Measurements from ENCODE around the gene ENTPD1.
"Not testable (repeated sequence)": the region's sequence is repeated elsewhere in the genome, so short reads cannot be mapped to it uniquely, and the experiment has no call there.

ENTPD1 gene, protein sequence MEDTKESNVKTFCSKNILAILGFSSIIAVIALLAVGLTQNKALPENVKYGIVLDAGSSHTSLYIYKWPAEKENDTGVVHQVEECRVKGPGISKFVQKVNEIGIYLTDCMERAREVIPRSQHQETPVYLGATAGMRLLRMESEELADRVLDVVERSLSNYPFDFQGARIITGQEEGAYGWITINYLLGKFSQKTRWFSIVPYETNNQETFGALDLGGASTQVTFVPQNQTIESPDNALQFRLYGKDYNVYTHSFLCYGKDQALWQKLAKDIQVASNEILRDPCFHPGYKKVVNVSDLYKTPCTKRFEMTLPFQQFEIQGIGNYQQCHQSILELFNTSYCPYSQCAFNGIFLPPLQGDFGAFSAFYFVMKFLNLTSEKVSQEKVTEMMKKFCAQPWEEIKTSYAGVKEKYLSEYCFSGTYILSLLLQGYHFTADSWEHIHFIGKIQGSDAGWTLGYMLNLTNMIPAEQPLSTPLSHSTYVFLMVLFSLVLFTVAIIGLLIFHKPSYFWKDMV
- 3.1 to 11.5 reads per million in 2 donors for total RNA-seq

DNA sequence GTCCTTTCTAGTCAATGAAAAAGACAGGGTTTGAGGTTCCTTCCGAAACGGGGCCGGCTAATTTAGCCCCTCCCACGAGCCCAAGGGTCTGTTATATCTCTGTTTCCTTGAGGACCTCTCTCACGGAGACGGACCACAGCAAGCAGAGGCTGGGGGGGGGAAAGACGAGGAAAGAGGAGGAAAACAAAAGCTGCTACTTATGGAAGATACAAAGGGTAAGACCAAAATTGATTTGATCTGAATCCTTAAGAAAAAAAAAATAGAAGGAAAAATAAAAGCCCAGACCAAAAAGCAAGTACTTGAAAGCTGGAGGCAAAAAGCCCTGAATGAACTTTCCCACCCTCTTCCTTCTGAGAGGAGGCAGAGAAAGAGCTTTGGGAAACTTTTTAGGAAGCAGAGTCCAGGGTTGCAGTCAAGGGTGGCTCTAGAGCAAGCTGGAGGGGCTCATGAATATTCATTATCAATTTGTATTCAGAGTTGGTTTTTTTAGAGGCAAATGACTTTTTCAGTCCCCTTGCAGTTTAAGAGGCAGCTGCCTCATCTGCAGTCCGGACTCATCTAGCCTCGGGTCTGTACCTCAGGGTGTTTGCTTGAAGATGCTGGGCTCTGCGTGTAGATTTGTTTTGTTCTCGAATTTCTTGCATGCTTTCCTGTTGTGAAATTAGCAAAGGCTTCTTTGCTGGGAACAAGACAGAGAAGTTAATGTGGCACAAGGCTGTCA, at the start of gene ENTPD1:
TSS of gene ENTPD1 (plus strand) at position 123 of the 721 bp plus-strand sequence. CDS start at position 200, 77 bp downstream.
- peak in 1 of 5 experiments; percentile 44 for DNase-seq

DNA sequence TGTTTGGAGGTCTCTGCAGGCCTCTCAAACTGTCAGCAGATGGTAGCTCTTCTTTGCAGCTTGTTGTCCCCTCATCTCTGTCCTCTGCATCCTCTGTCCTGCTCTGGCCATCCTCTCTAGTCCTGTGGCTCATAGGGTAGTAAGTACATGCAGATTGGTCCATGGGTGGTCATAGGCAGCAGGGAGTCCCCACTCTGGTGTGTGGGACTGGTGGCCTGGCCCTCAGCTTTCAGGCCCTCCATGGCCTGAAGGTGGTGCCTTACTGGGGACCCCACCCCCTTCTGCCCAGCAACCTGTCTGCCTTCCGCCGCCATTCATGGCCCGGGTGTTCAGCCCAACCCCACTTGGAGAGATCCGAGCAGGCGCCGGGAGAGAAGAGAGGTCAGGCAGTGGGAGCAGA, 49.4 kb upstream of the ENTPD1 start:
- DNase-seq: no peak

DNA sequence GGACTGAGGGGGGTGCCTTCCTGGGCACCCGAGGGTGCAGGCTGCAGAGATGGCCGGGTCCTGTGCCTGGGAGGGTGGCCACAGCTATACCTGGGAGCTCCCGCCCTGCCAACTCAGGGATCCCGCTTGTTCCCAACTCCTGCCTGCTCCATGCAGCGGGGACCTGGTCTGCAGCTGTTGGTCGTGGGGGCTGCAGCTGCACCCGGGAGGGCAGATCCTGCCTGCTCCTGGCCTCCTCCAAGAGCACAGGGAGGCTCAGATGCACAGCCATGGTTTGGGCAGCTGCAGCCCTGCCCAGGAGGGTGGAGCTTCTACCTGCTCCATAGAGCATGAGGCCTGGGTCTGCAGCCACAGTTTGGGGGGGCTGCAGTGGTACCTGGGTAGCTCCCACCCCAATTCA, 49.0 kb upstream of the ENTPD1 start:
- no peak for DNase-seq

DNA sequence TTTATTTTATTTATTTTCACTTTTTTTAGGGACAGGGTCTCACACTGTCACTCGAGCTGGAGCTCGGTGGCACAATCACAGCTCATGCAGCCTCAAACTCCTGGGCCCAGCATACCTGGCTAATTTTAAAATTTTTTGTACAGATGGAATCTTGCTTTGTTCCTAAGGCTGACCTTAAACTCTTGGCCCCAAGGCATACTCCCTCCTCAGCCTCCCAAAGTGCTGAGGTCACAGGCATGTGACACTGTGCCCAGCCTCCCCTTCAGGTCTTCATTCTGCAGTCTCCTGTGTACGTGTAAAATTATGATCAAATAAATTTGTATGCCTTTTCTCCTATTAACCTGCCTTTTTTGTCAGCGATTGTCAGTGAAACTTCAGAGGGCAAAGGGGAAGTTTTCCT, 44.5 kb upstream of the ENTPD1 start:
- no peak for DNase-seq

DNA sequence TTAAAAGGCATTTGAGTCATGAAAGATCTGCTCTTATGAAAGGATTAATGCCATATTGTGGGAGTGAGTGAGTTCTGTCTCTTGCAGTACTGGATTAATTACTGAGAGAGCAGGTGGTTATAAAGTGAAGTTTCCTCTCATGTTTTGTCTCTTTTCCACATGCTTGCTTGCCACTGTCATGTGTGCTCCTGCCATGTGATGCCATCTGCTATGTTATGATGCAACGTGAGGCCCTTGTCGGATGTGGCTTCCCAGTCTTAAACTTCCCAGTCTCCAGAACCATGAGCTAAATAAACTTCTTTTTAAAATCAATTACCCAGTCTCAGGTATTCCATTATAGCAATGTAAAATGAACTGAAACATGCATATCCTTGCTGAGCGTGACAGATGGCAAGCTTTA, 39.5 kb upstream of the ENTPD1 start:
- no peak for DNase-seq

DNA sequence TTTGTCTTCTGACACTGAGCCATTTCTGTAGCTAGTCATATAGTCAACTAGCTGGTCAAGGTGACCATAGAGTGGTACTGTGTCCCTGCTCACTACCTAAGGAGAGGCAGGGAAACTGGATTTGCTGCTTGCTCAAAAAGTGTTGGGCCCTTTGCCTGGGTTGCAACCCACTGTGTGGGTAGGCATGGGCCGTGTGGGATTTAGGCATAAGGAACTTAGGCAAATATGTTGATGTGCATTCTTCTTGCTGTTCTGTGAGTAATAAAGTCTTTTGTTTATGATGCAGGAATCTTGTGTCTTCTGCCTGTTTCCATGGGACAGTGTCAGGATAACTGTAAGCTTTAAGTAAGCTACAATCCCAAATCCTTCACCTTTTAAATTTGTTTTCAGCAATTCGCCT, 39.1 kb upstream of the ENTPD1 start:
- DNase-seq: no peak

DNA sequence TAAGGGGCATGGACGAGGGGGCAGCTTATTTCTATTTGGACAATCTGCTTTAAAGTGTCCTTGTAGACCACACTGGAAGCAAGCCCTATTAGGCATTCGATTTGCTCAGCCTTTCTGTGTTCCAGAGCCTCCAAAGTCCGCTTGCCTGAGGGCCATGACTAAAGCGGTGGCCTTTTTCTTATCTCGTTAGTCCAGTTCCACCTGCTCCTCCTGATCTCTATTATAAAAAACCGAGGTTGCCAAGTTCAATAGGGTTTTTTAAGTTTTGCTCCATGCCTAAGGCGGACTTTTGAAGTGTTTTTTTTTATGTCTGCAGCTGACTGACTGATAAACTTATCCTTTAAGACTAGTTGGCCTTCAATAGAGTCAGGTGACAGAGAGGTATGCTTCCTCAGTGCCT, 35.2 kb upstream of the ENTPD1 start:
- DNase-seq: not testable (repeated sequence)

DNA sequence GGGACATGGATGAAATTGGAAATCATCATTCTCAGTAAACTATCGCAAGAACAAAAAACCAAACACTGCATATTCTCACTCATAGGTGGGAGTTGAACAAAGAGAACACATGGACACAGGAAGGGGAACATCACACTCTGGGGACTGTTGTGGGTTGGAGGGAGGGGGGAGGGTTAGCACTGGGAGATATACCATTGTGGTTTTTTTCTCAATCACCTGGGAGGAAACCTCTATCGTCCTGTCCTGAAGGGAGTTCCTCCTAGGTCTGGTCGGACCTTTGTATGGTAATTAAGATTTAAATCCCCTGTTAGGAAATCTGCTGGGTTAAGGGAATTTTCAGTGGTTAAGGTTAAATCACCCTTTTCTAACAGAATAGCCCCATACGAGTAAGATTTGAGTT, 33.5 kb upstream of the ENTPD1 start:
- not testable (repeated sequence) for DNase-seq

DNA sequence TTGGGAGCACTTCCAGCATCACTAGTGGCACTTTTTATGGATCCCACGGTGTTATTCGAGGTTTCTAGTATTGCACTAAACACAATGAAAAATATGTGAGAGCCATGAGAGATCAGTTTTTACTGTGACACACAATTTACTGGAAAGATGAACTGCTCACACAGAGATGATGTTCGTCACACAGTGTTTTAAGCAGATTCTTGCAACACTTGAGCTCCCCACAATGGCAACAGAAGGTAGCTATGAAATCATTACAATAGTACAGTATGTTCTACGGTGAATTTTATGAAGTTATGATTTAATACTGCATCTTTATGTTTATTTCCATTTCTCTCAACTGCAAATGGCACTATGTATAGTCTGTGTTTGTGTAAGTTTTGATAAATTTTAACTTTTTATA, 27.4 kb upstream of the ENTPD1 start:
- DNase-seq: no peak

DNA sequence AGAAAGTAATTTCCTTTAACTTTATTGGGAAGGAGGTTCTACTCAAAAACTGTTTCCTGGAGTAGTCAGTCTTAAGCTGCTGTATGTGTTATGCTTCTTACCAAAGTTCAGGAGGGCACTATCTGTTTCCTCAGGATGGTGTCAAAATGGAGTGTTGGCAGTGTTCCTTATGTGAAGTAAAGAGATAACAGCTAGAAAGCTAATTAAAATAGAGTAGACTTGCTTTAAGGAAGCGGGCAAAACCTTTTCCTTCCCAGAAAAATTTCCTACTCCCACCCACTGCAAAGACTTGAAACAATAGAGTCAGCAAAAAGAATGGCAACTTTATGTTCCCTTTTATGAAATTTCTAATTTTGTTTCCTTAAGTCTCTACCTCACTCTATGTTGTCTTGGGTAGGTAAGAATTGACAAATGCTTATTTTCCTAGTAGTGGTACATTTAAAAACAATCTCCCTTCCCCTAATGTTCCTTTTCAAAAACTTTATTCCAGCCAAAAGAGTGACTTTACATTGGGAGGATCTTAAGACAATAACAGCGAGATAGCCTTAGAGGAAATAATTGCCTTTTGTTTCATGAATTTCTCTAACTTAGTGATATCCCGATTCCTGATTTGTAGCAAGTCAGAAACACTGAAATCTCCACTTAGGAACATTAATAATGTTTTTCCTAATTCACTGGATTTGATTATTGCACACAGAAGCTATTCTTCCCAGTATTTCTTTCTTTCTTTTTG, 26.5 kb upstream of the ENTPD1 start:
- no peak for DNase-seq

DNA sequence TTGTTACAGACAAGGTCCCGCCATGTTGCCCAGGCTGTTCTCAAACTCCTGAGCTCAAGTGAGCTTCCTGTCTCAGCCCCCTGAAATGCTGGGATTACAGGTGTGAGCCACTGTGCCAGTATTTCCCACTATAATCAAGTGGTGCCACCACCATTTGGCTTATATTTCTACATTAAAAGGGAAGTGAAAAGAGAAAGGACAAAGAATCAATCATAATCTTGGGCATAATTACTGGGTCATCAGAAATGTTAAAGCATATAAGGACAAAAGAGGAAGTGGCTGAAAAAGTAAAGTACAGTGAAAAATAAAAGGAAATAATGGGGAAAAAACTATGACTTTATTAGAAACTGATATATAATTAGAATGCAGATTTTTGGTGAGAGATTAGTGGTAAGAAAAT, 25.7 kb upstream of the ENTPD1 start:
- no peak for DNase-seq

DNA sequence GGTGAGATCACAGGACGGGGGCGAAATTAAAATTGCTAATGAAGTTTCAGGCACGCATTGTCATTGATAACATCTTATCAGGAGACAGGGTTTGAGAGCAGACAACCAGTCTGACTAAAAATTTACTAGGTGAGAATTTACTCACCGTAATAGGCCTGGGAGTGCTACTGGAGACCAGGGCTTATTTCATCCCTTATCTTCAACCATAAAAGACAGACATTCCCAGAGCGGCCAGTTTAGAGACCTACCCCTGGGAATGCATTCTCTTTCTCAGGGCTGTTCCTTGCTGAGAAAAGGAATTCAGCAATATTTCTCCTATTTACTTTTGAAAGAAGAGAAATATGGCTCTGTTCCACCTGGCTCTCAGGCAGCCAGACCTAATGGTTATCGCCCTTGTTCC, 23.1 kb upstream of the ENTPD1 start:
- not testable (repeated sequence) for DNase-seq

DNA sequence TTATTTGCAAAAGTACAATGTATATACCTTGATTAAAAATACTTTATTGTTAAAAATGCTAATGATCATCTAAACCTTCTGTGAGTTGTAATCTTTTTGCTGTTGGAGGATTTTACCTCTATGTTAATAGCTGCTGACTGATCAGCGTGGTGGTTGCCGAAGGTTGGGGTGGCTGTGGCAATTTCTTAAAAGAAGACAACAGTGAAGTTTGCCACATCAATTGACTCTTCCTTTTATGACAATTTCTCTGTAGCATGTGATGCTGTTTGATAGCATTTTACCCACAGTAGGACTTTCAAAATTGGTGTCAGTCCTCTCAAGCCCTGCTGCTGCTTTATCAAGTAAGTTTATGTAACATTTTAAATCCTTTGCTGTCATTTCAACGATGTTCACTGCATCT, 16.9 kb upstream of the ENTPD1 start:
- DNase-seq: peak in 1 of 5 experiments; percentile 81

DNA sequence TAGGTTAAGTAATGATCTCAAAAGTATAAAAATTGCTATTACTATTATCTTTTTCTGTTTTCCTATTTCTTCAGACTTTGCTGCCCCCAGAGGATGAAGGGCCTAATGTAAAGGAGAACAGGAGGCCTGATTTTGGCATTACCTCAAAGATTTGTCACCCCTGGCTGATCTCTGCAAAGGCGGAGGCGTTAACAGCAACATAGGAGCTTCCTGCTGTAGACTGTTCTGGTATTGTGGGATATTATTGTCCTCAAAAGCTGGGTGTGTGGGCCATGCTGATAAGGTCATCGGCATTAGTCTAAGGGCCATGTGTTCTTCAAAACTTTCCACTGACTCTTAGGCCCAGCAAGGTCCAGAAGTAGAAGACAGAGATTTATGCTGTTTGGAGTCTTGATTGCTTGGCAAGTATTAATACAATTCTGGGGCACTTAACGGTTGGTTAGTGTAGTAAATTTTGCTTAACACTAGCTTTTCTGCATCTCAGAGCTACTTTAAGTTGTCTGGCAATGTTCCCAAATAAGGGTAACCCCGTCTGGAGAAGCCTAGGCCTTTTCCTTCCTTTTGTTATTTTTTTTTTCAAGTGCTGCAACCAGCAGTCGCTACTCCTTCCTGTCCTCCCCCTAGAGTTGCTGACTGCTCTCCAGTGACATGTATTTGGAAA, 14.0 kb upstream of the ENTPD1 start:
- peak in 1 of 5 experiments; percentile 24 for DNase-seq

DNA sequence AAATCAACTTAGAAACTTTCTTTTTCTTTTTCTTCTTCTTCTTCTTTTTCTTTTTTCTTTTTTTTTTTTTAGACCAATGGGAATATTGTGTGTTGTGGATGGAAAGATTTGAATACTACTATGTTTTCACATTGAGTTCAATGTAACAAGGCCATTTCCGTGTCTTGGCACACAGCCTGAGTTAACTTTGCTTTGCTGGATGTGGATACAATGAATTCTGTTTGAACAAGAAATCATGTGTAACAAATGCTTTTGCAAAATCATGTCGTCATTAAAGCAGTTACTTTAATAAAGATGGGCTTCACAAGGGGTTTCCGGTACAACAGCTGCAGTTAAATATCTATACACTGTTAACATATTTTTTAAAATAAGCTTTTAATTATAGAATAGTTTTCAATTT, 13.5 kb upstream of the ENTPD1 start:
- no peak for DNase-seq

DNA sequence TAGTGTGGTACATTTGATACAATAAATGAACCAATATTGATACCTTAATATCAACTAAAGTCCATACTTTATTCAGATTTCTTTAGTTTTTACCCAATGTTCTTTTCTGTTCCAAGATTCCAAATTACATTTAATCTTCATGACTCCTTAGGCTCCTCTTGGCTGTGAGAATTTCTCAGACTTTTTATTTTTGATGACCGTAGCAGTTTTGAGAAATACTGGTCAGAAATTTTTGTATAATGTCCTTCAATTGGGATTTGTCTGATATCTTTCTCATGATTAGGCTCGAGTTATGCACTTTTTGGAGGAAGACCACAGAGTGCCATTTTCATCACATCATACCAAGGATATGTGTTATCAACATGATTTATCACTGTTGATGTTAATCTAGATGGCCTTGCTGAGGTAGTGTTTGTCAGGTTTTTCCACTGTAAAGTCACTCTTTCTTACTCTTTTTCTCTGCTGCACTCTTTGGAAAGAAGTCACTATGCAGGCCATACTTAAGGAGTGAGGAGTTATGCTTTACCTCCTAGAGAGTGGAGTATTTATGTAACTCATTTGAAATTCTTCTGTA, 12.9 kb upstream of the ENTPD1 start:
- DNase-seq: no peak

DNA sequence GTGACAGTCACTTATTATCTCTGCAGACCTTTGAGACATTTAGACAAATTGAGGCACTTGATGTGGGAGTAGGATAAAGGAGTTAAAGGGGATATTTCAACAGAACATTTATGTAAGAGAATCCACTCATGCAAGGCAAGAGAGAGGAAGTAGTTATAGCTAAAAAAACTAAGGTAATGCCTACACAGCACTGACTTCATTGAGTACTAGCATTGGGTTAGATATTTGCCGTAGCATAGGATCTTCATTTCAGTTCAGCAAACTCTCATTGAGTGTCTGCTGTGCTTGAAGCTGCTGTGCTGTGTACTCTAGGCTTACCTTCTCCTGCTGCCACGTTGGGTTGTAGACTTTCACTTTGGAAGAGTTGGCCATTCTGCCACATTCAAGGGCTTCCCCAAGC, 10.5 kb upstream of the ENTPD1 start:
- DNase-seq: no peak

DNA sequence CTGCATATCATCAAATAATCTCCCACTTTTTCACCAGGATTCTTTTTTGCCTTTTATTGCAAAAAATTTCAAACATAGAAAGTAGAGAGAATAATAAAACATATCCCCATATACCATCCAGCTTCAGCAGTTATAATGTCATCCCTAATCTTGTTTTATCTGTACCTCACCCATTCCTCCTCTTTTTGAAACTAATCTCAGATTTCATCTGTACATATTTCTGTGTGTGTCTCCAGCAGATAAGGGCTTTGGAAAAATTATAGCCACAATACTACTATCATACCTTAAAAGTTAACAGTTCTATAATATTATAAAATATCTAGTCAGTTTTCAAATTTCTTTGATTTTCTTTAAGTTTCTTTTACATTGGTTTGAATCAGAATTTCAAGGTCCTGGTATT, 7.6 kb upstream of the ENTPD1 start:
- no peak for DNase-seq

DNA sequence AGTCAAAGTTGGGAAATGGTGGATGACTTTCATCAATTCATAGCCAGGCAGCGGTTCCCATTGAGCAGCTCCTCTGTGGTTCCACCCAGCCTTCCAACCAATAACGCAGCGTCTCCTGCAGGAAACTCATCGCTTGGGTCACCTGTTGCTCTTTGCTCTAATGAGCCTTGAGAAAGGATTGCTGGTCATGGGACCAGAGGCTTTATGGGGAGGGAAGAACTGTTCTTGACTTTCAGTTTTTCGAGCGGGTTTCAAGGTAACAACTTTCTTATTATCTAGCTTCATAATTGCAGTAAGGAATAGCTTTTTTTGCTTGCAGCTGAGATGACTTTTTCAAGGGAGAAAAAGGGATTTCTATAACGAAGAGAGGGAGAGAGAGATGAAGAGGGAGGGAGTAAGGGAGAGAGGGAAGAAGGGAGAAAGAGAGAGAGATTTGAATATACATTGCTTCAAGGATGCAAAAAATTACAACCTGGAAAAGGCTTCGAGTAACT, 405 bp upstream of the ENTPD1 start:
- DNase-seq: peak in 1 of 5 experiments; percentile 61

DNA sequence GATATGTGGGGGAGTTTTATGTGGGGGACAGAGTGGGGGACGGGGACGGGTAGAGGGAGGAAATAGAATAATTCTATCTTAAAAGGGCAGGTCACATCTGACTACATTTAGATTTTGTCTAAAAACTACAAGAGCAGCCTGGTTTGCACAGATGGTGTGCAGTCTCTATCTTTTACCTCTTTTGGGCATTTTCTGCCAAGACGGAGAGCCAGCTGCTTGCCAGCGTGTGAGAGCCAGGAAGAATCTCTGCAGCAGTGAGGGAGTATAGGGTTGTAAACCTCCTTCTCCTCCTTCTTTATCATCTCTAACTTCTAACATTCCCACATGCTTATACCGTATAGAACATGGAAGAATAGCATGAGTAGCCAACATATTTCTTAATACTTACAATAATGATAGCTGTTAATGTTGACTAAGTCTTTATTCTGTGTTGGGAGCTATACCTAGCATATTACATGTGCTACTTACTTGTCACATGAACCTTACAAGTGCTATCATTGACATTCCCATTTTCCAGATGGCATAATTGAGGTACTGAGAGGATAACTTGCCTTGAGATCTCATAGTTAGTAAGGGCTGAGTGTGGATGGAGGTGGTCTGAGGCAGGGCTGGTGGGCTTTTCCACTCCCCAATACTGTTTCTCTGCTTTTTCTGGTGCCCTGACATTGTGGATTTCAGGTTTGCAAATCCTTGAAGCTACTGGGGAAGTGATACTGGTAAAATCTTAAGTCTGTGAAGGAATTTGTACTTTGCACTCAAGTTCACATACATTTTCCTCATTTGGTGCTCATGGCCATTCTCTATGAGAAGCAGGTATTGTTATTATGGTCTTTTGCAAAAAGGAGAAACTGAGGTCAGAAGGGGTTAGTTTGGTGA, 1.1 kb downstream of the ENTPD1 start:
- no peak for DNase-seq
